GM13977 (cell line): Measurements from ENCODE around the gene CD300LG.

Source experiments
- DNase-seq: peaks from one replicate; pipeline ENCODE4 v3.0.0; 2012; ENCODE audit warnings: low spot score
- in situ Hi-C: fragments of 300-500 bp; cut with MboI; formaldehyde crosslinking; loops from one replicate; pipeline ENCODE4 v1.12.0; 2022; ENCODE audit warnings: low sequenced_read_pairs, low pct_unique_long_range_greater_than_20kb, mixed read lengths, inconsistent platforms; ENCODE audit not compliant: unreplicated experiment
- TF ChIP-seq, protein P1 (sequence below): IDR thresholded peaks from 2 replicates; pipeline ENCODE4 v1.5.1; 2012; ENCODE audit warnings: mild to moderate bottlenecking, control low read depth; ENCODE audit not compliant: insufficient read depth; ENCODE audit errors: extremely low read depth, missing control alignments

CD300LG gene

DNA sequence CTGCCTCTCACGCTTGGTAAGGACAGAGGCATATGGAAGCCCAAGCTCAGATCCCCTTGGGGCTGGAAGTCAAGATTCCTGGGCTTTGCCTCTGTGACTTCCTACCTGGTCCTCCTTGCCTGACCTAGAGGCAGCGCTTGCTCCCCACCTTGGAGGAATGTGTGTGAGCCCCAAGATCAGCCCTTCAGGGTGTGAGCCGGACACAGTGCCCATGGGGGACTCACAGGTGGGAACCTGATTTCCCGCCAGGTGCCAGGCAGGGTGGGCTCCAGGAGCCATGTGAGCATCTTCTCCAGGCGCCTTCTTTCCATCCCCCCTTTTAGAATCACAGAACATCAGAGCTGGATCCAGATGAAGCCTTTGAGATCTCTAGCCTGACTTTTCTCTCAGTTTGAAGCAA lies 10.2 kb downstream of the CD300LG start:
- in situ Hi-C loops = no loop called here
- no peak for DNase-seq
- TF ChIP-seq, protein P1, sequence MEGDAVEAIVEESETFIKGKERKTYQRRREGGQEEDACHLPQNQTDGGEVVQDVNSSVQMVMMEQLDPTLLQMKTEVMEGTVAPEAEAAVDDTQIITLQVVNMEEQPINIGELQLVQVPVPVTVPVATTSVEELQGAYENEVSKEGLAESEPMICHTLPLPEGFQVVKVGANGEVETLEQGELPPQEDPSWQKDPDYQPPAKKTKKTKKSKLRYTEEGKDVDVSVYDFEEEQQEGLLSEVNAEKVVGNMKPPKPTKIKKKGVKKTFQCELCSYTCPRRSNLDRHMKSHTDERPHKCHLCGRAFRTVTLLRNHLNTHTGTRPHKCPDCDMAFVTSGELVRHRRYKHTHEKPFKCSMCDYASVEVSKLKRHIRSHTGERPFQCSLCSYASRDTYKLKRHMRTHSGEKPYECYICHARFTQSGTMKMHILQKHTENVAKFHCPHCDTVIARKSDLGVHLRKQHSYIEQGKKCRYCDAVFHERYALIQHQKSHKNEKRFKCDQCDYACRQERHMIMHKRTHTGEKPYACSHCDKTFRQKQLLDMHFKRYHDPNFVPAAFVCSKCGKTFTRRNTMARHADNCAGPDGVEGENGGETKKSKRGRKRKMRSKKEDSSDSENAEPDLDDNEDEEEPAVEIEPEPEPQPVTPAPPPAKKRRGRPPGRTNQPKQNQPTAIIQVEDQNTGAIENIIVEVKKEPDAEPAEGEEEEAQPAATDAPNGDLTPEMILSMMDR = no peak

DNA sequence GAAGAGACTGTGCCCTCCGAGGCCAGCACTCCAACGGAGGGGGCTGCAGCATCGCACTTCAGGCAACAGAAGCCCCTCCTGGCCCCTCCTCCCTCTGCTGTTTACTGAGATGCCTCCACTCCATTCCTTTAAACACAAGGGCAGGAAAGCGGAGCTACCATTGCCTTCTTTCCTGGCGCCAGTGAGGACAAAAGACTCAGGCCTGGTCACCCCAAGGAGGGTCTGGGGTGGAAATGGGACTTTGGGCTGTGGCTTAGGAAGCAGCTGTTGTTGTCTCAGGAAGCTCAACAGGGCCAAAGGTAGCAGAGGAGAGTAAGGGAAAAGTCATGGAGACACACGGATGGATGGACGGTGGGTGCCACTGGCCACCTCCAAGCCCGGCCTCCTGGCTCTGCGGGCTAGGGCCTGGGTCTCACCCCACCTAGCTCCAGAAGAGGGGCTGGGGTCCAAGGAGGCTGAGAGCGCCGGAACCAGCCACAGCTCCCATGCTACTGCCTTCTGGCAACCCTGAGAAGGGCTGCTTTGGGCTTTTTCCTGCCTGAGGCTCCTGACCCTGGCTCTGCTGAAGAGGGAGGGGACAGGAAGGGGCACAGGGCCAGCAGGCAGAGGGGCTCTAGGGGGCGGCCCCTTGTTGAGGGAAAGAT lies 11.1 kb downstream of the CD300LG start:
- TF ChIP-seq, protein P1 = no peak
- no peak for DNase-seq
- in situ Hi-C loops = no loop called here

DNA sequence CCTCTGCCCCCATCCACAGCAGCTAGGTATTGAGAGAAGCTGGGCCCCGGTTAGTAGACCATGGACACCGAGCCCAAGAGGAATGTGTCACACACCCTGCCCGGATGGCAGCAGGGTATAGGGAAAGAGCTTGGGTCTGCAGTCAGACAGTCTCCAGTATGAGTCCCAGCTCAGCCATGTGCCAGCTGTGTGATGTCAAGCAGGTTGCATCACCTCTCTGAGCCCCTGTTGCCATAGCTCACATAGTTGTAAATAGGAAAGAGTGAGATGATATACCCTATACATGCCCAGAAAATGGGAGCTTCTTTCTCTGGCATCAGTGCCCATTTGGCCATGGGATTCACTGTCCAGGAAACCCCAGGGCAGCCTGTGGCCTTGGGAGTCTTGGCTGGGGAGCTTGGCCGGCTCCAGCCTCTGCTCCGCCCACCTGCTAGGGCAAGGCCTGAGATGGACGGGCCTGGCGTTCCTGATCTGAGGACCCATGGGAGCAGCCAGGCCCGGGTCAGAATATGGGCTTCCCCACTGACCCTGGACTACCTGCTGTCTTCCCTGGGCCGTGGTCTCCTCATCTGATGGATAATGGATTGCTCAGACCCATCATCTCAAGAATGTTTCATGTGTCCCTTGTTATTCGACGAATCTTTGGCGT lies 13.2 kb downstream of the CD300LG start:
- in situ Hi-C loops = no loop called here
- DNase-seq = no peak
- TF ChIP-seq, protein P1 = no peak

- TF ChIP-seq, protein P1 = no peak
- in situ Hi-C loops = no loop called here
- no peak for DNase-seq
These were observed 14.1 kb downstream of the CD300LG start for GRCh38 chr17:43860927-43861622.

- in situ Hi-C loops = no loop called here
- TF ChIP-seq, protein P1 = no peak
These were observed 15.0 kb downstream of the CD300LG start for GRCh38 chr17:43861960-43862359.

GRCh38 chr17:43864161-43864984 lies 17.4 kb downstream of the CD300LG start:
- TF ChIP-seq, protein P1 = no peak
- no peak for DNase-seq
- in situ Hi-C loops = no loop called here

More at GRCh38 chr17:43861960-43862359, 15.0 kb downstream of the CD300LG start:
- no peak for DNase-seq
